ENCODE data around the gene EYA2.

GRCh38 chr20:47048054-47048453 is 153.4 kb downstream of the EYA2 start:
- TF ChIP-seq, protein P1, sequence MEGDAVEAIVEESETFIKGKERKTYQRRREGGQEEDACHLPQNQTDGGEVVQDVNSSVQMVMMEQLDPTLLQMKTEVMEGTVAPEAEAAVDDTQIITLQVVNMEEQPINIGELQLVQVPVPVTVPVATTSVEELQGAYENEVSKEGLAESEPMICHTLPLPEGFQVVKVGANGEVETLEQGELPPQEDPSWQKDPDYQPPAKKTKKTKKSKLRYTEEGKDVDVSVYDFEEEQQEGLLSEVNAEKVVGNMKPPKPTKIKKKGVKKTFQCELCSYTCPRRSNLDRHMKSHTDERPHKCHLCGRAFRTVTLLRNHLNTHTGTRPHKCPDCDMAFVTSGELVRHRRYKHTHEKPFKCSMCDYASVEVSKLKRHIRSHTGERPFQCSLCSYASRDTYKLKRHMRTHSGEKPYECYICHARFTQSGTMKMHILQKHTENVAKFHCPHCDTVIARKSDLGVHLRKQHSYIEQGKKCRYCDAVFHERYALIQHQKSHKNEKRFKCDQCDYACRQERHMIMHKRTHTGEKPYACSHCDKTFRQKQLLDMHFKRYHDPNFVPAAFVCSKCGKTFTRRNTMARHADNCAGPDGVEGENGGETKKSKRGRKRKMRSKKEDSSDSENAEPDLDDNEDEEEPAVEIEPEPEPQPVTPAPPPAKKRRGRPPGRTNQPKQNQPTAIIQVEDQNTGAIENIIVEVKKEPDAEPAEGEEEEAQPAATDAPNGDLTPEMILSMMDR (optimal IDR thresholded peaks at IDR 0.05 in 1 of 3, IDR thresholded peaks at IDR 0.05 in 1 of 3, conservative IDR thresholded peaks at IDR 0.05 in 1 of 3; ENCODE audit: extremely low read depth in 1 of 3, insufficient read depth in 2 of 3, low read length in 3 of 3): no peak
- no peak for TF ChIP-seq EZH2 (IDR thresholded peaks at IDR 0.05; ENCODE audit: low read length)
